Keratinocyte (primary cell): ENCODE results near the gene CDCA4.

Source experiments
- CTCF ChIP-seq, 3 experiments: IDR thresholded peaks in 1 of 3; conservative IDR thresholded peaks in 1 of 3; optimal IDR thresholded peaks in 1 of 3; 2 replicates in 2 of 3; 3 replicates in 1 of 3; pipeline versions ENCODE3 to v1.5.1; 2011; ENCODE audit warnings: low read length in 3 of 3, mild to moderate bottlenecking in 3 of 3, moderate library complexity in 2 of 3, control low read depth in 1 of 3, inconsistent platforms in 1 of 3; ENCODE audit not compliant: insufficient read depth in 2 of 3; ENCODE audit errors: extremely low read depth in 1 of 3
- EZH2 ChIP-seq: IDR thresholded peaks from one replicate; pipeline ENCODE4 v1.6.1; 2012; ENCODE audit warnings: inconsistent platforms, mild to moderate bottlenecking, low read length, moderate library complexity

- TF ChIP-seq CTCF (optimal IDR thresholded peaks at IDR 0.05 in 1 of 3, IDR thresholded peaks at IDR 0.05 in 1 of 3, conservative IDR thresholded peaks at IDR 0.05 in 1 of 3; ENCODE audit: extremely low read depth in 1 of 3, insufficient read depth in 2 of 3, low read length in 3 of 3) (no peak), EZH2 (no peak)
Observed at GRCh38 chr14:104965561-104966231, 55.2 kb downstream of the CDCA4 start.
